ENCODE results near the gene EFEMP2.

EFEMP2 gene

GRCh38 chr11:65859095-65859811, 13.3 kb downstream of the EFEMP2 start:
- no peaks in the 10 kb centered on the region for H3K9me3 Mint-ChIP-seq (ENCODE audit: low read depth)
- no peaks in the 10 kb centered on the region for H3K27me3 Mint-ChIP-seq
- peaks cover 46% of the 10 kb centered on the region for H3K4me1 Mint-ChIP-seq (ENCODE audit: low read depth)
- peaks cover 7% of the 10 kb centered on the region for H3K36me3 Mint-ChIP-seq
- peak overlapping the region; percentile 95 for H3K4me3 Mint-ChIP-seq
- peak overlapping the region; percentile 99 for H3K27ac Mint-ChIP-seq

- Mint-ChIP-seq H3K27me3 (no peaks in the 10 kb centered on the region), H3K4me3 (peak overlapping the region; percentile 95), H3K36me3 (peaks cover 7% of the 10 kb centered on the region), H3K4me1 (ENCODE audit: low read depth) (peaks cover 49% of the 10 kb centered on the region), H3K27ac (peak overlapping the region; percentile 99), H3K9me3 (ENCODE audit: low read depth) (no peaks in the 10 kb centered on the region)
Observed at GRCh38 chr11:65858681-65859087, 13.9 kb downstream of the EFEMP2 start.

GRCh38 chr11:65857853-65858680, 14.5 kb downstream of the EFEMP2 start, which contains the start of gene CFL1:
TSS of gene CFL1 (minus strand) at chr11:65858180. CDS start at chr11:65858099, 81 bp downstream.
- no peaks in the 10 kb centered on the region for H3K9me3 Mint-ChIP-seq (ENCODE audit: low read depth)
- H3K36me3 Mint-ChIP-seq, result peaks cover 7% of the 10 kb centered on the region
- H3K4me1 Mint-ChIP-seq (ENCODE audit: low read depth), result peaks cover 53% of the 10 kb centered on the region
- H3K4me3 Mint-ChIP-seq, result peak within 1 kb of the TSS; percentile 97
- peak within 1 kb of the TSS; percentile 99 for H3K27ac Mint-ChIP-seq
- no peaks in the 10 kb centered on the region for H3K27me3 Mint-ChIP-seq

GRCh38 chr11:65857500-65857852, 15.1 kb downstream of the EFEMP2 start:
- H3K4me1 Mint-ChIP-seq (ENCODE audit: low read depth), result peaks cover 50% of the 10 kb centered on the region
- no peaks in the 10 kb centered on the region for H3K9me3 Mint-ChIP-seq (ENCODE audit: low read depth)
- H3K27ac Mint-ChIP-seq, result no peak overlapping the region
- peaks cover 7% of the 10 kb centered on the region for H3K36me3 Mint-ChIP-seq
- peak overlapping the region; percentile 97 for H3K4me3 Mint-ChIP-seq
- H3K27me3 Mint-ChIP-seq, result no peaks in the 10 kb centered on the region

- peaks cover 11% of the 10 kb centered on the region for H3K36me3 Mint-ChIP-seq
- peaks cover 51% of the 10 kb centered on the region for H3K4me1 Mint-ChIP-seq (ENCODE audit: low read depth)
- H3K27me3 Mint-ChIP-seq, result no peaks in the 10 kb centered on the region
Observed at GRCh38 chr11:65856689-65857499, 15.7 kb downstream of the EFEMP2 start.

GRCh38 chr11:65855927-65856363, 16.7 kb downstream of the EFEMP2 start:
- Mint-ChIP-seq H3K4me1 (ENCODE audit: low read depth) (peaks cover 46% of the 10 kb centered on the region), H3K27me3 (no peaks in the 10 kb centered on the region), H3K9me3 (ENCODE audit: low read depth) (no peaks in the 10 kb centered on the region), H3K27ac (peak overlapping the region; percentile 93), H3K36me3 (peaks cover 16% of the 10 kb centered on the region), H3K4me3 (peak overlapping the region; percentile 97)

More at GRCh38 chr11:65856689-65857499, 15.7 kb downstream of the EFEMP2 start:
- Mint-ChIP-seq H3K9me3 (ENCODE audit: low read depth) (no peaks in the 10 kb centered on the region), H3K27ac (peak overlapping the region; percentile 93), H3K4me3 (peak overlapping the region; percentile 97)

- Mint-ChIP-seq H3K27ac (peak overlapping the region; percentile 54), H3K27me3 (no peaks in the 10 kb centered on the region), H3K36me3 (peaks cover 16% of the 10 kb centered on the region), H3K4me1 (ENCODE audit: low read depth) (peaks cover 44% of the 10 kb centered on the region), H3K9me3 (ENCODE audit: low read depth) (no peaks in the 10 kb centered on the region), H3K4me3 (peak overlapping the region; percentile 97)
Observed at GRCh38 chr11:65854852-65855837, 17.5 kb downstream of the EFEMP2 start.

GRCh38 chr11:65854161-65854592, 18.4 kb downstream of the EFEMP2 start:
- H3K27ac Mint-ChIP-seq, result peak overlapping the region; percentile 54
- H3K9me3 Mint-ChIP-seq (ENCODE audit: low read depth), result no peaks in the 10 kb centered on the region
- H3K27me3 Mint-ChIP-seq, result no peaks in the 10 kb centered on the region
- peaks cover 40% of the 10 kb centered on the region for H3K4me1 Mint-ChIP-seq (ENCODE audit: low read depth)
- H3K36me3 Mint-ChIP-seq, result peaks cover 16% of the 10 kb centered on the region
- H3K4me3 Mint-ChIP-seq, result peak overlapping the region; percentile 73

- H3K4me1 Mint-ChIP-seq (ENCODE audit: low read depth), result peaks cover 36% of the 10 kb centered on the region
- H3K9me3 Mint-ChIP-seq (ENCODE audit: low read depth), result no peaks in the 10 kb centered on the region
- peaks cover 16% of the 10 kb centered on the region for H3K36me3 Mint-ChIP-seq
- no peaks in the 10 kb centered on the region for H3K27me3 Mint-ChIP-seq
- peak overlapping the region; percentile 54 for H3K27ac Mint-ChIP-seq
- H3K4me3 Mint-ChIP-seq, result peak overlapping the region; percentile 73
Observed at GRCh38 chr11:65853246-65853979, 19.2 kb downstream of the EFEMP2 start.

- Mint-ChIP-seq H3K27me3 (no peaks in the 10 kb centered on the region), H3K4me1 (ENCODE audit: low read depth) (peaks cover 33% of the 10 kb centered on the region), H3K9me3 (ENCODE audit: low read depth) (no peaks in the 10 kb centered on the region), H3K27ac (peak overlapping the region; percentile 54), H3K4me3 (no peak overlapping the region), H3K36me3 (peaks cover 16% of the 10 kb centered on the region)
Observed at GRCh38 chr11:65852508-65853245, 19.9 kb downstream of the EFEMP2 start.

GRCh38 chr11:65851811-65852507, 20.6 kb downstream of the EFEMP2 start:
- Mint-ChIP-seq H3K9me3 (ENCODE audit: low read depth) (no peaks in the 10 kb centered on the region), H3K27ac (peak overlapping the region; percentile 67), H3K36me3 (peaks cover 16% of the 10 kb centered on the region), H3K4me1 (ENCODE audit: low read depth) (peaks cover 33% of the 10 kb centered on the region), H3K4me3 (no peak overlapping the region), H3K27me3 (no peaks in the 10 kb centered on the region)

- no peak overlapping the region for H3K4me3 Mint-ChIP-seq
- no peaks in the 10 kb centered on the region for H3K27me3 Mint-ChIP-seq
- H3K4me1 Mint-ChIP-seq (ENCODE audit: low read depth), result peaks cover 26% of the 10 kb centered on the region
- peaks cover 12% of the 10 kb centered on the region for H3K36me3 Mint-ChIP-seq
- no peak overlapping the region for H3K27ac Mint-ChIP-seq
- H3K9me3 Mint-ChIP-seq (ENCODE audit: low read depth), result no peaks in the 10 kb centered on the region
Observed at GRCh38 chr11:65851083-65851579, 21.5 kb downstream of the EFEMP2 start.

Data from activated naive CD8-positive, alpha-beta T cell (primary cell).